Liver (tissue), 9 donors: Measurements from ENCODE around the gene ZCCHC14. TPM values are rescaled to one million over a fixed set of nuclear protein-coding genes. Genes with fewer than 3 reads are reported as not detected.

Experiments used
- DNase-seq: peaks from one replicate; pipeline ENCODE4 v3.0.0-alpha.2; 2017; ENCODE audit warnings: low spot score
- H3K27ac ChIP-seq, 2 donors: one replicate each; pipeline ENCODE4 v1.7.0; 2013; ENCODE audit warnings: inconsistent platforms in 2 of 2, low read length in 2 of 2, control low read depth in 1 of 2, low read depth in 1 of 2, mild to moderate bottlenecking in 1 of 2
- H3K27me3 ChIP-seq, 4 donors: one replicate each; pipeline versions ENCODE4 v1.6.1 to v1.7.0; 2013; ENCODE audit warnings: low read length in 3 of 4, inconsistent platforms in 1 of 4, mild to moderate bottlenecking in 1 of 4, moderate library complexity in 1 of 4; ENCODE audit not compliant: control insufficient read depth in 4 of 4, insufficient read depth in 4 of 4
- H3K36me3 ChIP-seq, 4 donors: one replicate each; pipeline versions ENCODE4 v1.6.1 to v1.7.0; 2013; ENCODE audit warnings: low read length in 3 of 4, mild to moderate bottlenecking in 3 of 4, low read depth in 1 of 4, moderate library complexity in 1 of 4; ENCODE audit not compliant: control insufficient read depth in 4 of 4, insufficient read depth in 3 of 4
- H3K4me1 ChIP-seq, 4 donors: one replicate each; pipeline versions ENCODE4 v1.6.1 to v1.7.0; 2013; ENCODE audit warnings: low read length in 3 of 4, mild to moderate bottlenecking in 3 of 4, moderate library complexity in 1 of 4; ENCODE audit not compliant: control insufficient read depth in 4 of 4, insufficient read depth in 4 of 4
- H3K4me3 ChIP-seq, 3 donors: one replicate each; pipeline versions ENCODE4 v1.6.1 to v1.7.0; 2013; ENCODE audit warnings: low read length in 3 of 3, control low read depth in 1 of 3, low read depth in 1 of 3, mild to moderate bottlenecking in 1 of 3
- H3K9ac ChIP-seq, 2 donors: one replicate each; pipeline ENCODE4 v1.7.0; 2013; ENCODE audit warnings: low read length in 2 of 2, mild to moderate bottlenecking in 2 of 2, moderate library complexity in 2 of 2, control low read depth in 1 of 2, low read depth in 1 of 2
- H3K9me3 ChIP-seq, 4 donors: one replicate each; pipeline versions ENCODE4 v1.6.1 to v1.7.0; 2013; ENCODE audit warnings: low read length in 3 of 4; ENCODE audit not compliant: control insufficient read depth in 4 of 4
- EGR1 ChIP-seq, 2 donors: IDR thresholded peaks; 2 replicates each; pipeline ENCODE4 v1.6.1; 2016 to 2018; ENCODE audit warnings: antibody characterized with exemption in 2 of 2, low read depth in 2 of 2
- FOXA1 ChIP-seq: IDR thresholded peaks from 2 replicates; pipeline ENCODE4 v1.6.1; 2016; ENCODE audit warnings: antibody characterized with exemption
- FOXA2 ChIP-seq: IDR thresholded peaks from 2 replicates; pipeline ENCODE4 v1.6.1; 2016; ENCODE audit warnings: antibody characterized with exemption
- GABPA ChIP-seq, 2 donors: IDR thresholded peaks in 1 of 2; conservative IDR thresholded peaks in 1 of 2; 2 replicates each; pipeline ENCODE4 v1.6.1; 2016; ENCODE audit warnings: antibody characterized with exemption in 2 of 2, mild to moderate bottlenecking in 1 of 2, moderate library complexity in 1 of 2
- HNF4A ChIP-seq, 2 donors: conservative IDR thresholded peaks; 2 replicates each; pipeline ENCODE4 v1.6.1; 2016; ENCODE audit warnings: antibody characterized with exemption in 2 of 2, mild to moderate bottlenecking in 2 of 2
- HNF4G ChIP-seq: IDR thresholded peaks from 2 replicates; pipeline ENCODE4 v1.6.1; 2016; ENCODE audit warnings: antibody characterized with exemption
- JUND ChIP-seq, 2 donors: IDR thresholded peaks; 2 replicates each; pipeline ENCODE4 v1.6.1; 2016; ENCODE audit warnings: antibody characterized with exemption in 2 of 2
- NR2F2 ChIP-seq: IDR thresholded peaks from 2 replicates; pipeline ENCODE4 v1.6.1; 2016; ENCODE audit warnings: antibody characterized with exemption
- RAD21 ChIP-seq, 2 donors: IDR thresholded peaks; 2 replicates each; pipeline ENCODE4 v1.6.1; 2016; ENCODE audit warnings: antibody characterized with exemption in 2 of 2, mild to moderate bottlenecking in 2 of 2
- RXRA ChIP-seq, 2 donors: IDR thresholded peaks; 2 replicates each; pipeline ENCODE4 v1.6.1; 2017 to 2018; ENCODE audit warnings: antibody characterized with exemption in 2 of 2, mild to moderate bottlenecking in 1 of 2
- SP1 ChIP-seq: IDR thresholded peaks from 2 replicates; pipeline ENCODE4 v1.6.1; 2018; ENCODE audit warnings: antibody characterized with exemption, mild to moderate bottlenecking
- TAF1 ChIP-seq: conservative IDR thresholded peaks from 2 replicates; pipeline ENCODE4 v1.6.1; 2016; ENCODE audit warnings: antibody characterized with exemption, mild to moderate bottlenecking
- YY1 ChIP-seq: IDR thresholded peaks from 2 replicates; pipeline ENCODE4 v1.6.1; 2016; ENCODE audit warnings: antibody characterized with exemption, mild to moderate bottlenecking
- WGBS: extraction: QIAGEN DNeasy Blood & Tissue Kit; methylation state at CpG from one replicate; pipeline ENCODE4 v1.1.7; 2013; 5-methylcytosine and 5-hydroxymethylcytosine counted together
- polyA plus RNA-seq, 2 donors: library from polyadenylated mRNA; stranded (reverse) in 1 of 2; unstranded in 1 of 2; fragments of 200-250 nt in 1 of 2; fragments of >200 nt in 1 of 2; fragmentation: Nextera tagmentation in 1 of 2; extraction: Ambion mirVana in 1 of 2; gene quantifications; one replicate each; pipeline versions ENCODE4 v1.2.1 to v1.2.3, GENCODE V29; 2013 to 2015
- total RNA-seq, 2 donors: library from RNA; depleted of rRNA; stranded (reverse); fragments of >200 nt; gene quantifications; one replicate each; pipeline ENCODE4 v1.2.3, GENCODE V29; 2014
- TF ChIP-seq, protein P1 (sequence below): fragments of 150-350 bp; IDR thresholded peaks from 2 replicates; pipeline ENCODE4 v1.5.1; 2017; ENCODE audit warnings: improper control_type of control experiment, low read depth, low read length; ENCODE audit not compliant: missing input control
- TF ChIP-seq, protein P2 (sequence below): IDR thresholded peaks from 2 replicates; pipeline ENCODE4 v1.6.1; 2016; ENCODE audit warnings: antibody characterized with exemption
- TF ChIP-seq, protein P3 (sequence below): IDR thresholded peaks from 2 replicates; pipeline ENCODE4 v1.6.1; 2016; ENCODE audit warnings: antibody characterized with exemption
- TF ChIP-seq, protein P4 (sequence below): IDR thresholded peaks from 2 replicates; pipeline ENCODE4 v1.6.1; 2016; ENCODE audit warnings: antibody characterized with exemption, mild to moderate bottlenecking
- TF ChIP-seq, protein P5 (sequence below): IDR thresholded peaks from 2 replicates; pipeline ENCODE4 v1.6.1; 2016; ENCODE audit warnings: antibody characterized with exemption
- donor health status: healthy.
- donor health status: healthy.
- donor health status: healthy.
- donor health status: healthy.
- donor health status: healthy.

ZCCHC14 gene
- total and polyA plus RNA-seq, 4 donors: 6.3 to 21.7 (median 8.0) TPM

DNA sequence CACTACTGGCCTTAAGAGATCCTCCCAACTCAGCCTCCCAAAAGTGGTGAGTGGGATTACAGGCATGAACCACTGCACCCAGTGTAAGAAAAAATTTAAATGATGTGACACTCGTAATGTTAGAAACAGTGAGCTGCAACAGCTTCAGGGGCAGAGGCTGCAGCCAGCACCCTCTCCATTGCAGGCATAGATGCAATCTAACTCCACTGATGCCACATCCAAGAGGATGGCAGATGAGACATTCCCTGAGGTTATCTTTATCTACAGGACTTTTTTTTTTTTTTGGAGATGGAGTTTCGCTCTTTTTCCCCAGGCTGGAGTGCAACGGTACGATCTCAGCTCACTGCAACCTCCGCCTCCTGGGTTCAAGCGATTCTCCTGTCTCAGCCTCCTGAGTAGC, 19.9 kb downstream of the ZCCHC14 start:
- Histone ChIP-seq H3K27me3 (no peaks in the 10 kb centered on the region), H3K36me3 (peaks cover 0 to 3% (median 0%) of the 10 kb centered on the region in 4 donors), H3K9me3 (no peaks in the 10 kb centered on the region), H3K27ac (no peak overlapping the region), H3K4me3 (no peak overlapping the region), H3K9ac (no peak overlapping the region), H3K4me1 (peaks cover 13 to 43% (median 30%) of the 10 kb centered on the region in 4 donors)
- WGBS: 95% methylated on average over 6 of the region's 6 CpGs
- DNase-seq: no peak
- TF ChIP-seq, protein P1, sequence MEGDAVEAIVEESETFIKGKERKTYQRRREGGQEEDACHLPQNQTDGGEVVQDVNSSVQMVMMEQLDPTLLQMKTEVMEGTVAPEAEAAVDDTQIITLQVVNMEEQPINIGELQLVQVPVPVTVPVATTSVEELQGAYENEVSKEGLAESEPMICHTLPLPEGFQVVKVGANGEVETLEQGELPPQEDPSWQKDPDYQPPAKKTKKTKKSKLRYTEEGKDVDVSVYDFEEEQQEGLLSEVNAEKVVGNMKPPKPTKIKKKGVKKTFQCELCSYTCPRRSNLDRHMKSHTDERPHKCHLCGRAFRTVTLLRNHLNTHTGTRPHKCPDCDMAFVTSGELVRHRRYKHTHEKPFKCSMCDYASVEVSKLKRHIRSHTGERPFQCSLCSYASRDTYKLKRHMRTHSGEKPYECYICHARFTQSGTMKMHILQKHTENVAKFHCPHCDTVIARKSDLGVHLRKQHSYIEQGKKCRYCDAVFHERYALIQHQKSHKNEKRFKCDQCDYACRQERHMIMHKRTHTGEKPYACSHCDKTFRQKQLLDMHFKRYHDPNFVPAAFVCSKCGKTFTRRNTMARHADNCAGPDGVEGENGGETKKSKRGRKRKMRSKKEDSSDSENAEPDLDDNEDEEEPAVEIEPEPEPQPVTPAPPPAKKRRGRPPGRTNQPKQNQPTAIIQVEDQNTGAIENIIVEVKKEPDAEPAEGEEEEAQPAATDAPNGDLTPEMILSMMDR: no peak
- TF ChIP-seq JUND (IDR thresholded peaks at IDR 0.05) (no peak), RAD21 (IDR thresholded peaks at IDR 0.05) (no peak), HNF4G (no peak), GABPA (IDR thresholded peaks at IDR 0.05 in 1 of 2, conservative IDR thresholded peaks at IDR 0.05 in 1 of 2) (no peak), SP1 (no peak), EGR1 (IDR thresholded peaks at IDR 0.05; ENCODE audit: low read depth in 2 of 2) (no peak), YY1 (no peak), HNF4A (conservative IDR thresholded peaks at IDR 0.05) (no peak)
- TF ChIP-seq, protein P2, sequence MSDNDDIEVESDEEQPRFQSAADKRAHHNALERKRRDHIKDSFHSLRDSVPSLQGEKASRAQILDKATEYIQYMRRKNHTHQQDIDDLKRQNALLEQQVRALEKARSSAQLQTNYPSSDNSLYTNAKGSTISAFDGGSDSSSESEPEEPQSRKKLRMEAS: no peak
- TF ChIP-seq, protein P3, sequence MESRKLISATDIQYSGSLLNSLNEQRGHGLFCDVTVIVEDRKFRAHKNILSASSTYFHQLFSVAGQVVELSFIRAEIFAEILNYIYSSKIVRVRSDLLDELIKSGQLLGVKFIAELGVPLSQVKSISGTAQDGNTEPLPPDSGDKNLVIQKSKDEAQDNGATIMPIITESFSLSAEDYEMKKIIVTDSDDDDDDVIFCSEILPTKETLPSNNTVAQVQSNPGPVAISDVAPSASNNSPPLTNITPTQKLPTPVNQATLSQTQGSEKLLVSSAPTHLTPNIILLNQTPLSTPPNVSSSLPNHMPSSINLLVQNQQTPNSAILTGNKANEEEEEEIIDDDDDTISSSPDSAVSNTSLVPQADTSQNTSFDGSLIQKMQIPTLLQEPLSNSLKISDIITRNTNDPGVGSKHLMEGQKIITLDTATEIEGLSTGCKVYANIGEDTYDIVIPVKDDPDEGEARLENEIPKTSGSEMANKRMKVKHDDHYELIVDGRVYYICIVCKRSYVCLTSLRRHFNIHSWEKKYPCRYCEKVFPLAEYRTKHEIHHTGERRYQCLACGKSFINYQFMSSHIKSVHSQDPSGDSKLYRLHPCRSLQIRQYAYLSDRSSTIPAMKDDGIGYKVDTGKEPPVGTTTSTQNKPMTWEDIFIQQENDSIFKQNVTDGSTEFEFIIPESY: no peak

DNA sequence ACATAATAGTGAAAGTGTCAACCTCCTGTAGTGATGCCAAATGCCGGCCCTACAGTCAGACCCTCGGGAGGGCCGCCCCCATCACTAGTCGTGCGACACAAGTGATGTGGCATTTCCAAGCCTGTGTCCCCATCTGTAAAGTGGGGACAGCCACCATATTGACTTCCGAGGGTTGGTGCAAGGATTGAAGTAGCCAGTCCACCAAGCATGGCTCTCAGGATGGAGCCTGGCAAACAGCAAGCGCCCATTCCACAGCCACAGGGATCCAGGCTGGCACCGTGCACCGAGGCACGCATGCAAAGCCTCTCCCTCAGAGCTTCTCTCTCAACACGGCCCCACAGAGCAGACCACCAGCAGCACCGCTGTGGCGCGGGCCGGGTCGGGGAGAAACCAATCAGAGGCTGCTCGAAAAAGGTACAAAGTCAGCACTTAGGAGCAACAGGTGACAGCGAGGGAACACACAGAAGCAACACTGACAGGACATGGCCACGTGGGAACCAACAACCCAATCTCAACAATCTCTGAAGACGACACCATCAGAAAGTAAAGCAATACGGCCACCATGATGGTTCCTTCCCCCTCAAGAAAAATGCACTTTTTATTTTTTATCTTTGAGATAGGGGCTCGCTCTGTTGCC, 20.6 kb downstream of the ZCCHC14 start:
- Histone ChIP-seq H3K27me3 (no peaks in the 10 kb centered on the region), H3K36me3 (peaks cover 0 to 3% (median 0%) of the 10 kb centered on the region in 4 donors), H3K4me1 (peaks cover 12 to 40% (median 31%) of the 10 kb centered on the region in 4 donors), H3K27ac (peak overlapping the region in 1 of 2 donors; percentile 63), H3K9me3 (no peaks in the 10 kb centered on the region), H3K9ac (no peak overlapping the region), H3K4me3 (no peak overlapping the region)
- DNase-seq: no peak
- TF ChIP-seq, protein P1: no peak
- no peak for TF ChIP-seq NR2F2
- no peak for TF ChIP-seq HNF4A (conservative IDR thresholded peaks at IDR 0.05)
- TF ChIP-seq, protein P2: no peak
- TF ChIP-seq, protein P3: no peak
- TF ChIP-seq FOXA2: no peak
- no peak for TF ChIP-seq EGR1 (IDR thresholded peaks at IDR 0.05; ENCODE audit: low read depth in 2 of 2)
- TF ChIP-seq, protein P4, sequence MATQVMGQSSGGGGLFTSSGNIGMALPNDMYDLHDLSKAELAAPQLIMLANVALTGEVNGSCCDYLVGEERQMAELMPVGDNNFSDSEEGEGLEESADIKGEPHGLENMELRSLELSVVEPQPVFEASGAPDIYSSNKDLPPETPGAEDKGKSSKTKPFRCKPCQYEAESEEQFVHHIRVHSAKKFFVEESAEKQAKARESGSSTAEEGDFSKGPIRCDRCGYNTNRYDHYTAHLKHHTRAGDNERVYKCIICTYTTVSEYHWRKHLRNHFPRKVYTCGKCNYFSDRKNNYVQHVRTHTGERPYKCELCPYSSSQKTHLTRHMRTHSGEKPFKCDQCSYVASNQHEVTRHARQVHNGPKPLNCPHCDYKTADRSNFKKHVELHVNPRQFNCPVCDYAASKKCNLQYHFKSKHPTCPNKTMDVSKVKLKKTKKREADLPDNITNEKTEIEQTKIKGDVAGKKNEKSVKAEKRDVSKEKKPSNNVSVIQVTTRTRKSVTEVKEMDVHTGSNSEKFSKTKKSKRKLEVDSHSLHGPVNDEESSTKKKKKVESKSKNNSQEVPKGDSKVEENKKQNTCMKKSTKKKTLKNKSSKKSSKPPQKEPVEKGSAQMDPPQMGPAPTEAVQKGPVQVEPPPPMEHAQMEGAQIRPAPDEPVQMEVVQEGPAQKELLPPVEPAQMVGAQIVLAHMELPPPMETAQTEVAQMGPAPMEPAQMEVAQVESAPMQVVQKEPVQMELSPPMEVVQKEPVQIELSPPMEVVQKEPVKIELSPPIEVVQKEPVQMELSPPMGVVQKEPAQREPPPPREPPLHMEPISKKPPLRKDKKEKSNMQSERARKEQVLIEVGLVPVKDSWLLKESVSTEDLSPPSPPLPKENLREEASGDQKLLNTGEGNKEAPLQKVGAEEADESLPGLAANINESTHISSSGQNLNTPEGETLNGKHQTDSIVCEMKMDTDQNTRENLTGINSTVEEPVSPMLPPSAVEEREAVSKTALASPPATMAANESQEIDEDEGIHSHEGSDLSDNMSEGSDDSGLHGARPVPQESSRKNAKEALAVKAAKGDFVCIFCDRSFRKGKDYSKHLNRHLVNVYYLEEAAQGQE: no peak
- TF ChIP-seq GABPA (IDR thresholded peaks at IDR 0.05 in 1 of 2, conservative IDR thresholded peaks at IDR 0.05 in 1 of 2): no peak
- TF ChIP-seq TAF1: no peak
- TF ChIP-seq JUND (IDR thresholded peaks at IDR 0.05): no peak
- TF ChIP-seq HNF4G: no peak
- TF ChIP-seq SP1: no peak
- no peak for TF ChIP-seq YY1
- no peak for TF ChIP-seq RAD21 (IDR thresholded peaks at IDR 0.05)
- TF ChIP-seq FOXA1: no peak
- TF ChIP-seq, protein P5, sequence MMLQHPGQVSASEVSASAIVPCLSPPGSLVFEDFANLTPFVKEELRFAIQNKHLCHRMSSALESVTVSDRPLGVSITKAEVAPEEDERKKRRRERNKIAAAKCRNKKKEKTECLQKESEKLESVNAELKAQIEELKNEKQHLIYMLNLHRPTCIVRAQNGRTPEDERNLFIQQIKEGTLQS: no peak
- TF ChIP-seq RXRA (IDR thresholded peaks at IDR 0.05): no peak
- WGBS: 84% methylated on average over 22 of the region's 22 CpGs
